IPS-18c (cell line): ENCODE measurements around the gene XIRP1.

Experiments
- H3K4me3 ChIP-seq: 2 replicates; pipeline ENCODE4 v1.7.0; 2013; ENCODE audit warnings: low read depth, mild to moderate bottlenecking, low read length, moderate library complexity; ENCODE audit not compliant: insufficient read depth
- H3K9me3 ChIP-seq: one replicate; pipeline ENCODE4 v1.6.1; 2013; ENCODE audit warnings: mild to moderate bottlenecking, low read length, moderate library complexity; ENCODE audit not compliant: control insufficient read depth, insufficient read depth

The XIRP1 gene

GRCh38 chr3:39141171-39141995 is 51.0 kb downstream of the XIRP1 start:
- Histone ChIP-seq H3K9me3 (no peaks in the 10 kb centered on the region), H3K4me3 (no peak overlapping the region)

GRCh38 chr3:39140341-39140971 is 51.9 kb downstream of the XIRP1 start:
- H3K4me3 ChIP-seq, result no peak overlapping the region
- no peaks in the 10 kb centered on the region for H3K9me3 ChIP-seq

- no peak overlapping the region for H3K4me3 ChIP-seq
- H3K9me3 ChIP-seq, result no peaks in the 10 kb centered on the region
These were observed 53.0 kb downstream of the XIRP1 start for GRCh38 chr3:39139442-39139841.

GRCh38 chr3:39138804-39139415 is 53.5 kb downstream of the XIRP1 start:
- H3K4me3 ChIP-seq, result no peak overlapping the region
- H3K9me3 ChIP-seq, result no peaks in the 10 kb centered on the region

DNA sequence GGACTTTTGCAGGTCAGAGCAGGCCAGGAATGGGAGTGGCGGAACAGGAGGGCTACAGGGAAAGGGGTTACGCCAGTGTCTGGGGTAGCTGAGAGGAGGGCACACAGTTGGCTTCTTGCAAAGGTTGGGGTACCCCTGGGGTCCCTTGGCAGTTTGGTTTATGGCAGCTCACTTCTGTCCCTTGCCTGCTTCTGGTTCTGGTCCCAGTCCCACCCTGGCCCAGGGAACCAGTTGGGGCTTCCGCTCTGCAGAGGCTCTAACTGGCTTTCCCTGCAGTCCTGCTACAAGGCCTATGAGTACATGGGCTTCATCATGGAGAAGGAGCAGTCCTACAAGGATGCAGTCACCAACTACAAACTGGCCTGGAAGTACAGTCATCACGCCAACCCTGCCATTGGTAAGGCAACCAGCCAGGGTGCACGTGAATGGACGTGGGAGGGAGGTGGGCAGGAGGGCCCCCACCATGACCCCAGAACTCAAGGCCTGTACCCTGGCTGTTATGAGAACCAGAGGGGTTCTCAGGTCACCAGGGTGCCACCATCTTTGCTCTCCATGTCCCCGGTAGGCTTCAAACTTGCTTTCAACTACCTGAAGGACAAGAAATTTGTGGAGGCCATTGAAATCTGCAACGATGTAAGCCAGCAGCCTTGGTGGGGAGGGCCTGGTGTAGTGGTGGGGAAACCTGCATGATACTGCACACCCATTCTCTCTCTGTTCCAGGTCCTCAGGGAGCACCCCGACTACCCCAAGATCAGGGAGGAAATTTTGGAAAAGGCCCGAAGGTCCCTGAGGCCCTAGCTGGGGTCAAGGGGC is 54.2 kb downstream of the XIRP1 start:
- Histone ChIP-seq H3K9me3 (no peaks in the 10 kb centered on the region), H3K4me3 (no peak overlapping the region)

DNA sequence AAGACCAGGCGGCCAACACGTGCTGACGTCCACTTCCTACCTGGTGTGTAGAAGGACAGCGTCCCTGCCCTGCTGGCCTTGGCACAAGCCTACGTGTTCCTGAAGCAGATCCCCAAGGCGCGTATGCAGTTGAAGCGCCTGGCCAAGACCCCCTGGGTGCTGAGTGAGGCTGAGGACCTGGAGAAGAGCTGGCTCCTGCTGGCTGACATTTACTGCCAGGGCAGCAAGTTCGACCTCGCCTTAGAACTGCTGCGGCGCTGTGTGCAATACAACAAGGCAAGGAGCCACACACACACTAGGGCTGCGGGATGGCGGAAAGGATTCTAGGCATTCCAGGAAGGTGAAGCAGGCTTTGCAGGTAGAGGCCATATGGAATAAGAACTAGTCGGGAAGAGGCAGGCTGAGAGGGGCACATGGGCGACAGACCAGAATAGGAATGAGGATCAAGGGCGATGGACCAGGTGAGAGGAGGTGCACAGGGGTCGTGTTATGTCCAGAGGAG is 54.9 kb downstream of the XIRP1 start:
- Histone ChIP-seq H3K4me3 (no peak overlapping the region), H3K9me3 (no peaks in the 10 kb centered on the region)

DNA sequence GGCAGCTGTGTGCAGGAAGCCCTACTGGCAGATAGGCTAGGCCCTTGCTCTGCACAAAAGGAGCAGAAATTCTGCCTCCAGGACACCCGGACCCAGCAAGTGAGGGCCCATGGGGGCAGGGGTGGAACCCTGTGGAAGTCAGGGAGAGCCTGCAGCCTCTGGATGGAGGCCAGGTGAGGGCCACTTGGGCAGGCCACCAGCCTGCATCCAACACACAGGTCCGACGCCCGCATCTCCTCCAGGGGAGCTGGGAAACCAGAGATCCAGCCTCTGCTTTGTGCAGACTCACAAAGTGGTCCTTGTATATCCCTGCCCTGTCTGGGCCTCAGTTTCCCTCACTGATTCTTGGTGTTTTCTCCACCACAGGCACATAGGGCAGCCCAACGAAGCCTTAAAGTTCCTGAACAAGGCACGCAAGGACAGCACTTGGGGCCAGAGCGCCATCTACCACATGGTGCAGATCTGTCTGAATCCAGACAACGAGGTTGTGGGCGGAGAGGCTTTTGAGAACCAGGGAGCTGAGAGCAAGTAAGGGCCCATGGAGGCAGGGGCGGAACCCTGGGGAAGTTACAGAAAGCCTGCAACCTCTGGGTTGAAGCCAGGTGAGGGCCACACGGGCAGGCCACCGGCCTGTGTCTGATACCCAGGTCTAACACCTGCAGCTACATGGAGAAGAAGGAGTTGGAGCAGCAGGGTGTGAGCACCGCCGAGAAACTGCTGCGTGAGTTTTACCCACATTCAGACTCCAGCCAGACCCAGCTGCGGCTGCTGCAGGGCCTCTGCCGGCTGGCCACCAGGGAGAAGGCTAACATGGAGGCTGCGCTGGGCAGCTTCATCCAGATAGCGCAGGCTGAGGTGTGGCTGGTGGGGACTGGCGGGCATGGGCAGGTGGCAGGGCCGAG is 55.6 kb downstream of the XIRP1 start:
- H3K4me3 ChIP-seq, result no peak overlapping the region

DNA sequence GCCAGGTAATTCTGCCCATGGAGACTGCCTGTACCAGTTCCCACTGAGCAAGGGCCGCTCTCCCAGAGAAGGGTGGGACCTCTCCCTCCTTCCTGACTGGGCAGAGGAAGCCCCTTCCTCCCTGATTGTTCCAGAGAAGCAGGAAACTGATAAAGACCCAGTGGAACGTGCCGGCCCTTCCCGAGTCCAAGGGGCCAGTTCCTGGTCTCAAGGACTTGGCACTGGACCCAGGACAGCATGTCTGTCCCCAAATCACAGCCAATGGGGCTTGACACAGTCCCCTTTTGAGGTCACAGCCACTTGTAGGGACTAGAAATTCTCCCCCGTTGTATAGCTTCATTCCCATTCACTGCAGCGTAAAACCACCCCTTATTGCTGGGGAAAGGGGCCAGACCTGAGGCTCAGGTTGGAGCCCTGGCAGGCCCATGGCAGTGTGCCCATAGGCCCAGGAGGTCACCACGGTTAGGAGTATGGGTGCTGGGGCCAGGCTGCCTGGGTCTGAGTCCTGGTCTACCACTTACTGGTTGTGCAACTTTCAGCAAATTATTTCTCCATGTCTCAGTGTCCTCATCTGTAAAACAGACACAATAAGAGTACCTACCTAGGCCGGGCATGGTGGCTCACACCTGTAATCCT is 57.1 kb downstream of the XIRP1 start:
- H3K4me3 ChIP-seq, result no peak overlapping the region
- H3K9me3 ChIP-seq, result no peaks in the 10 kb centered on the region

More for the DNA sequence above, 55.6 kb downstream of the XIRP1 start:
- no peaks in the 10 kb centered on the region for H3K9me3 ChIP-seq

GRCh38 chr3:39134305-39134704 is 58.1 kb downstream of the XIRP1 start:
- H3K9me3 ChIP-seq, result no peaks in the 10 kb centered on the region
- H3K4me3 ChIP-seq, result no peak overlapping the region

DNA sequence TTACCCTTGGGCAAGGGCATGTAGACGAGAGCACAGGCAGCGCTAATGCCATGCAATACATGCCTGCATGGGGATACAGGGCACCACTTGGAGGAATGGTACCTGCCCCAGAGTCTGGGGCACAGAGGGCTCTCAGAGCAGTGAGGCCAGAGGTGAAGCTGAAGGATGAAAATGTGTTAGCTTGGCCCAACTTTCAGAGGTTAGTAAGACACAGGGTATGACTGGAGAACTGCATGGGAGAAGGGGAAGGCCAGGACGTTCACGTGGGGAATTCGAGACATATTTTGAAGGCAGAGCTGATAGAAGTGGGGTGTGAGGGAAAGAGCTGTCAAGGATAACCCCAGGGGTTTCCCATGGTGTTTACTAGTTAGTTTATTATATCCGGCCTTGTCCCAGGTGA is 58.6 kb downstream of the XIRP1 start:
- no peaks in the 10 kb centered on the region for H3K9me3 ChIP-seq
- H3K4me3 ChIP-seq, result no peak overlapping the region
